AG09309 (cell line): Measurements from ENCODE around the gene UQCR10.

Source experiments
- DNase-seq: peaks from one replicate; pipeline ENCODE4 v3.0.0-alpha.2; 2010; ENCODE audit warnings: low read depth
- H3K4me3 ChIP-seq: 2 replicates; pipeline ENCODE4 v1.5.1; 2011; ENCODE audit warnings: mild to moderate bottlenecking, low read depth, low read length, moderate library complexity; ENCODE audit not compliant: control insufficient read depth
- CTCF ChIP-seq: IDR thresholded peaks from 2 replicates; pipeline ENCODE4 v1.5.1; 2011; ENCODE audit warnings: mild to moderate bottlenecking, low read depth, low read length, inconsistent platforms; ENCODE audit not compliant: insufficient read depth, control insufficient read depth; ENCODE audit errors: missing control alignments

Gene UQCR10

GRCh38 chr22:29762263-29762662, 4.9 kb upstream of the UQCR10 start:
- TF ChIP-seq CTCF = no peak
- no peak for DNase-seq
- H3K4me3 ChIP-seq = no peak overlapping the region

- TF ChIP-seq CTCF = no peak
- H3K4me3 ChIP-seq = peak overlapping the region; percentile 85
- DNase-seq = no peak
Observed at GRCh38 chr22:29765905-29766631, 1.1 kb upstream of the UQCR10 start.

GRCh38 chr22:29766632-29767170, 468 bp upstream of the UQCR10 start, which contains the start of gene ZMAT5:
ZMAT5 (minus strand) TSS chr22:29767007; CDS start chr22:29748544, 18,463 bp downstream.
- peak within 1 kb of the TSS; percentile 92 for H3K4me3 ChIP-seq
- no peak for TF ChIP-seq CTCF
- DNase-seq = peak; percentile 79

GRCh38 chr22:29768052-29768693, 1.0 kb downstream of the UQCR10 start:
- H3K4me3 ChIP-seq = peak overlapping the region; percentile 92
- no peak for DNase-seq
- TF ChIP-seq CTCF = no peak

GRCh38 chr22:29769723-29770321, 2.7 kb downstream of the UQCR10 start:
- no peak overlapping the region for H3K4me3 ChIP-seq
- no peak for DNase-seq
- TF ChIP-seq CTCF = no peak

GRCh38 chr22:29772170-29772641, 5.0 kb downstream of the UQCR10 start:
- no peak overlapping the region for H3K4me3 ChIP-seq
- peak; percentile 66 for TF ChIP-seq CTCF
- peak; percentile 44 for DNase-seq
